ENCODE results near the gene FRMD6.

FRMD6 gene

DNA sequence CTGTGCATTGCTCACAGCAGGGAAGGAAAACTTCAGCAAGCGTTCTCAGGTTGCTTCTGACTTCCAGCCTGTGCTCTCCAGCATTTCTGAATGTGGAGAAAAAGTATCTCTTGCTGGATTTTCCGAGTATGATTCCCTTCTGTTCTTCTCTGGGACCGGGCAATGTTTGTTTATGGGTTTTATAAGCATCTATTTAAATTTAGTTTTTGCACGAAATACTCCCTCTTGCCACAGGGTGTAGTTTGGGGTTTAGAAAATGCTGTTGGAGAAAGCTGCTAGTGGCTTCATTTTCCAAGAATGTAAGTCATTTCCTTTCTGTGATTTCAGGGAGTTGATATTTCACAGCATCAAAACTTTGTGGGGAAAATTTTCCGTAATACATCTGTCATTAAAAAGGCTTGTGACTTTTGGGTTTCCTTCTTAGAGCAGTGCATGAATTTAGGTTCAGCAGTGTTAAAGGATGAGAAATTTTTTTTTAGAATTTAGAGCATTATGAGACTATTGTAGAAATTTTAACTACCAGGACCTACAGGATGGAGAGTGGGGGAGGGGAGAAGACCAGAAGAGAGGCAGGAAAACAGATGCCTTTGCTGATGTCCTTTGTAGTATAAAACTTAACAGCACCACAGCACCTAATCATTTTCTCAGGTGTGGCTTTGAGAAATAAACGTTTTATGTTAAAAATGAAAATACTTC, 1.5 kb downstream of the FRMD6 start:
- no peak for DNase-seq (ENCODE audit: low read depth)
- TF ChIP-seq, protein P1, sequence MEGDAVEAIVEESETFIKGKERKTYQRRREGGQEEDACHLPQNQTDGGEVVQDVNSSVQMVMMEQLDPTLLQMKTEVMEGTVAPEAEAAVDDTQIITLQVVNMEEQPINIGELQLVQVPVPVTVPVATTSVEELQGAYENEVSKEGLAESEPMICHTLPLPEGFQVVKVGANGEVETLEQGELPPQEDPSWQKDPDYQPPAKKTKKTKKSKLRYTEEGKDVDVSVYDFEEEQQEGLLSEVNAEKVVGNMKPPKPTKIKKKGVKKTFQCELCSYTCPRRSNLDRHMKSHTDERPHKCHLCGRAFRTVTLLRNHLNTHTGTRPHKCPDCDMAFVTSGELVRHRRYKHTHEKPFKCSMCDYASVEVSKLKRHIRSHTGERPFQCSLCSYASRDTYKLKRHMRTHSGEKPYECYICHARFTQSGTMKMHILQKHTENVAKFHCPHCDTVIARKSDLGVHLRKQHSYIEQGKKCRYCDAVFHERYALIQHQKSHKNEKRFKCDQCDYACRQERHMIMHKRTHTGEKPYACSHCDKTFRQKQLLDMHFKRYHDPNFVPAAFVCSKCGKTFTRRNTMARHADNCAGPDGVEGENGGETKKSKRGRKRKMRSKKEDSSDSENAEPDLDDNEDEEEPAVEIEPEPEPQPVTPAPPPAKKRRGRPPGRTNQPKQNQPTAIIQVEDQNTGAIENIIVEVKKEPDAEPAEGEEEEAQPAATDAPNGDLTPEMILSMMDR (IDR thresholded peaks at IDR 0.05; ENCODE audit: low read depth, low read length, missing control alignments), result no peak
- H3K4me3 ChIP-seq (ENCODE audit: low read depth, low read length), result no peak overlapping the region; the same call in 1 of the 2 replicates

DNA sequence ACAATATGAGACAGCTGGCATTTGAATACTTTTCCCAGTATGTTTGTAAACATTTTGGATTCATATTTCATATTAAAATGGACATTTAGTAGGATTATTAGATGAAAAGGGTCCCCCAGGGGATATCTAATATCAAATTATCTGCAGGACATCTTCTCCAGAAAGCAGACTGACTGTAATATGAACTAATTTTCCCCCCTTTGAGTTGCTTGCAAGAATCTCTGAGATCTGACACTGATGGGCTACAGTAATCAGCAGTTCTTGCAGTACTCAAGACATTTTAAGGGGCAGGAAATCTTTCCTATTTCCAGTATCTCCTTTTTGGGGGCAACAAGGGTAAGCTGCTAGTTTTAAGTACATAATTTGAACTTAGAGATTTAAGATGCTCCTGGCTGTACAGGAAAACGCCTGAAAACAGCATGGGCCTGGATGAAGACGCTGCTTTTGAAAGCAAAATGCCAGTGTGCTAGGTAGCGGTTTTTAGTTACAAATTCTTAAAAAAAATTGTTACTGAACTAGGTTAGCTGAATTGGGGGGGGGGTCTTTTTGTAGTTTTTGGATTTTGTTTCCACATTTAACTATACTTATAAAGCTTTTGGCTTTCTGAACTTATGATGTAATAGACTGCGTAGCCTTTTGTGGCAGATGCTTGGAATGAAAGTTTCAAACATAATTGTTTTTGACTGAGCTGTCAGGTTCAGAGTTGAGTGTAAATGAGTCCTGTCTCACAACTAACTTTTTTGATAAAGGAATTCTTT, 2.2 kb downstream of the FRMD6 start:
- DNase-seq (ENCODE audit: low read depth), result no peak
- no peak overlapping the region for H3K4me3 ChIP-seq (ENCODE audit: low read depth, low read length)
- TF ChIP-seq, protein P1 (IDR thresholded peaks at IDR 0.05; ENCODE audit: low read depth, low read length, missing control alignments), result no peak

DNA sequence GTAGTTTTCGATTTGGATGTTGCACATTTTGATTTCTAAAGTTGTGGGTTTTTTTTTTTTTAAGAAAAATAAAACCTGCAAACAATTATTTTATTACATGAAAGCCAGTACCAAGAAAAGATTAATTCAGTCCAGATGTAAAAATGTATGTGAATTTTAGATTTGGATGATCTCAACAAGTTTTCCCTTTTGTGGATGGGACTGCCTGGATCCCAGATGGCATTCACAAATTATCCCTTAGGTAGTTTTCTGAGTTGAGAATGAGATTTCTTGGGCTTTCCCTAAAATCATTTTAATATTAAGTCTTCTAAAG, 2.8 kb downstream of the FRMD6 start:
- TF ChIP-seq, protein P1 (IDR thresholded peaks at IDR 0.05; ENCODE audit: low read depth, low read length, missing control alignments), result no peak
- no peak for DNase-seq (ENCODE audit: low read depth)
- H3K4me3 ChIP-seq (ENCODE audit: low read depth, low read length), result no peak overlapping the region

DNA sequence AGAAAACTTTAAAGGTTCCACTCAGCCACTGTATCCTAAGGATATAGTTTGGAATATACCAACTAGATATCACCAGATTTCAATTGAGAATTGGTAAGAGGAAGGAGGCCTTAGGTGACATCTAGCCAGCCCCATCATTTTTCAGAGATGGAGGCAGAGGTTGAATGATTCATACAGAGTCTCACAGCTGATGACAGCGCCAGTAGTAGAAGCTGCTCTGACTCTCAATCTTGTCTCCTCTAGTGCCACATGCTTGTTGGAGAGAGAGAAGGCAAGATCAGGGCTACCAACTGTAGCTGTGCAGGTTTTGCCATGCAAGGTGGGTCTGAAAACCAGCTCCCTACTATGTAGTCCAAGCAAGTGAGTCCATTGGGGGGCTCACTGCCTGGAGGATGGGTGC, 6.1 kb downstream of the FRMD6 start:
- no peak overlapping the region for H3K4me3 ChIP-seq (ENCODE audit: low read depth, low read length)
- no peak for DNase-seq (ENCODE audit: low read depth)
- TF ChIP-seq, protein P1 (IDR thresholded peaks at IDR 0.05; ENCODE audit: low read depth, low read length, missing control alignments), result no peak

DNA sequence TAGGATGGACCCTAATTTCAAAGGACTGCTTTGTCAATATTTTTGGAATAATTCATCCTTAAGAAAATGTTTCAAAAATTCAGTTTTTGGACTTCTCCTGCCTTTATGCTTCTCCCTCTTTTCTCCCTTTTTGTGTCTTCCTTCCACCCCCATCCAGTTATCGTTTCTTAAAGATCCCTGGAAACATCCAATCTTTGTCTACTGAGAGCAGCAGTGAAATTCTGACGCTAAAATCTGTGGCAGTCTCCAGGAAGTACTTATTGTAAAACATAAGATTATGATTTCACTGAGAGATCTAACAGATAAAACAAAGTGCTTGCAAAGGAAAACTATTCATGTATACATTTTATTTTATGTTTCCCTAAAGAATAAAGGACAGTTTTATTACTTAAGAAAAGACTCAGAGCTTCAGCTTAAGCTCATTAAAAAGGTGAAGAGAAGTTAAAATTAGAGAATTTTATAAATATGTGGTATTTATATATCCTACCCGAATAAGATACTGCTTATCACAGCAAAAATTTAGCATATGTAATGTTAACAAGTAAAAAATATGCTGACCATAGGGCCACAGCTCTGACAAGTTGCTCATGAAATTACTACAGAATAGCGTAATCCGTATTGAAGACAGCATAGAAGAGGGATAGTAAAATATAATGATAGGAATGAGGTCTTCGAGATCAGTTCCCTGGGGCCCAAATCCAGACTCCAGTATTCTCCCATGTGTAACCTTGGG, 6.9 kb downstream of the FRMD6 start:
- TF ChIP-seq, protein P1 (IDR thresholded peaks at IDR 0.05; ENCODE audit: low read depth, low read length, missing control alignments), result no peak

DNA sequence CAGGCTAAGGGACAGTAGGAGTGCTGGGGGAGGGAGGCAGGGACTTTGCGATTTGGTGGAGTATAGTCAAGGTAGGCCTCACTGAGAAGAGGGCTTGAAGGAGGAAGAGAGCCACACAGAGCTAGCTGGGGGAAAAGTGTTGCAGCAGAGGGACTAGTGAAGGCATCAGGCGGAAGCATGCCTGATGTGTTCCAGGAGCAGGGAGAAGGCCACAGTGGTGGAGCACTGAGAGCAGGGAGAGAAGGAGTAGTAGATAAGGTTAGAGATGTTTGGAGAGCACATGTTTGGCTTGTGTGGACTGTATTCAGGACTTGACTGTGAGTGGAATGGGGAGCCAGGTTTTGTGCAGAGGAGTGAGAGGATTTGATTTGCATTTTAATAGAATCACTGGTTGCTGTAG, 9.0 kb downstream of the FRMD6 start:
- H3K4me3 ChIP-seq (ENCODE audit: low read depth, low read length), result no peak overlapping the region
- no peak for DNase-seq (ENCODE audit: low read depth)
- TF ChIP-seq, protein P1 (IDR thresholded peaks at IDR 0.05; ENCODE audit: low read depth, low read length, missing control alignments), result no peak

More for the DNA sequence above, 6.9 kb downstream of the FRMD6 start:
- no peak overlapping the region for H3K4me3 ChIP-seq (ENCODE audit: low read depth, low read length)
- no peak for DNase-seq (ENCODE audit: low read depth)

Data from GM12864 (cell line).